T-helper 22 cell (primary cell): ENCODE data around the gene NEMP2.
"Not testable (repeated sequence)": the region's sequence is repeated elsewhere in the genome, so short reads cannot be mapped to it uniquely, and the experiment has no call there.

ENCODE experiments used
- DNase-seq: peaks from one replicate; pipeline ENCODE4 v3.0.0-alpha.2; 2020; ENCODE audit warnings: low read depth

NEMP2 gene

GRCh38 chr2:190489475-190489874 lies 45.0 kb downstream of the NEMP2 start:
- DNase-seq: no peak

- no peak for DNase-seq
These were observed 45.8 kb downstream of the NEMP2 start for GRCh38 chr2:190488516-190489233.

GRCh38 chr2:190486037-190486623 lies 48.4 kb downstream of the NEMP2 start:
- no peak for DNase-seq

GRCh38 chr2:190482451-190482850 lies 52.1 kb downstream of the NEMP2 start:
- DNase-seq: no peak

- DNase-seq: no peak
These were observed 53.2 kb downstream of the NEMP2 start for GRCh38 chr2:190481339-190481738.

- no peak for DNase-seq
These were observed 55.8 kb downstream of the NEMP2 start for GRCh38 chr2:190478572-190479195.

GRCh38 chr2:190477661-190478454 lies 56.7 kb downstream of the NEMP2 start:
- no peak for DNase-seq

- DNase-seq: no peak
These were observed 64.2 kb downstream of the NEMP2 start for GRCh38 chr2:190470256-190470826.

- DNase-seq: no peak
These were observed 64.8 kb downstream of the NEMP2 start for GRCh38 chr2:190469771-190470170.

GRCh38 chr2:190468814-190469569 lies 65.5 kb downstream of the NEMP2 start:
- no peak for DNase-seq

GRCh38 chr2:190468354-190468753 lies 66.2 kb downstream of the NEMP2 start:
- not testable (repeated sequence) for DNase-seq

- no peak for DNase-seq
These were observed 66.9 kb downstream of the NEMP2 start for GRCh38 chr2:190467575-190468083.

- DNase-seq: no peak
These were observed 67.6 kb downstream of the NEMP2 start for GRCh38 chr2:190466819-190467446.

- no peak for DNase-seq
These were observed 69.5 kb downstream of the NEMP2 start for GRCh38 chr2:190465060-190465459.

GRCh38 chr2:190462611-190463010 lies 71.9 kb downstream of the NEMP2 start:
- DNase-seq: no peak

GRCh38 chr2:190462181-190462580 lies 72.3 kb downstream of the NEMP2 start:
- no peak for DNase-seq

- no peak for DNase-seq
These were observed 74.0 kb downstream of the NEMP2 start for GRCh38 chr2:190460487-190460886.

GRCh38 chr2:190459881-190460280 lies 74.6 kb downstream of the NEMP2 start:
- DNase-seq: no peak

- no peak for DNase-seq
These were observed 76.0 kb downstream of the NEMP2 start for GRCh38 chr2:190458352-190459107.

- no peak for DNase-seq
These were observed 77.3 kb downstream of the NEMP2 start for GRCh38 chr2:190457256-190457655.
